ENCODE data around the gene DNAAF5. TPM values are rescaled to one million over a fixed set of nuclear protein-coding genes. Genes with fewer than 3 reads are reported as not detected.

The DNAAF5 gene
- polyA plus RNA-seq, 1 of the 3 experiments (the other 2 are of a cell fraction): 58.5 TPM

DNA sequence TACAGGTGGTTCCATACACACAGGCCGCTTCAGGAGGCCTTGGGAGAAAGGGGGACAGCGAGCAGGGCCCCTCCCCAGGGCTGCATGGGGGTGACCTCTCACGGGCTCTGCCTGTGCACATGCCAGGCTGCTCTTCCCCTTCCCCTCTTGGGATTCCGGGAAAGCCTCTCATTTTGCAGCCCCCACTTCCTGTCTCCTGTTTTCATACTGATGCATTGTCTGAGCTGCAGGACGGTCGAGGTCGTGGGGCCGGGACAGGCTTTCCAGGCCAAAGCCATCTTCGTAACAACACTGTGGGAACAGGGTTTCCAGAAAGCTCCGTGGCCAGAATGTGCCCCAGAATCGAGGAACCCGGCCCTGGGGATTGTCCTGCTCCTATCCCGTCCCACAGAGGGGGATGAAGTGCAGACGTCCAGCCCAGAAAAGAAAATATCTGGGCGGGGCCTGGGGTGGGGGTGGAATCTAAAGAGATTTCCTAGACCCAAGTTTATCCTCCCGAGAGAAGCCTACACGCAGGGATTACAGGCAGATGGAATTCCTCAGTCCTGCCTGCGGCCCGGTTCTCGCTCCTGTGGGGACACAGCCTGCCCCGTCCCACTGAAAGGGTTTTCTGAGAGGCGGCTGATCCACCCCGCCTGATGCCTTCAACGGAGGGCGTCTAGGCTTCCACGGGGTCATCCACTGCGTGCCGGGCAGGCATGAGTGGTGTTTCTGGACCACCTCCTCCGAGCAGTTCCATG, 29.5 kb upstream of the DNAAF5 start:
- H3K9ac ChIP-seq: no peak overlapping the region
- no peaks in the 10 kb centered on the region for H3K27me3 ChIP-seq (ENCODE audit: insufficient read depth)
- POLR2A ChIA-PET: no interaction called here
- TF ChIP-seq FOXJ3 (CRISPR knock-in tag; IDR thresholded peaks at IDR 0.05) (no peak), CHD2 (IDR thresholded peaks at IDR 0.05; ENCODE audit: low read length, partially characterized antibody) (no peak), MEF2A (IDR thresholded peaks at IDR 0.05; ENCODE audit: borderline replicate concordance, low read depth) (no peak), NFIC (IDR thresholded peaks at IDR 0.05; ENCODE audit: borderline replicate concordance) (no peak), MXI1 (IDR thresholded peaks at IDR 0.05; ENCODE audit: low read depth, low read length) (no peak), YY1 (IDR thresholded peaks at IDR 0.05; ENCODE audit: low read depth) (no peak), FOXM1 (IDR thresholded peaks at IDR 0.05; ENCODE audit: low read depth) (no peak), RXRA (IDR thresholded peaks at IDR 0.05; ENCODE audit: borderline replicate concordance, low read depth) (no peak), JUND (IDR thresholded peaks at IDR 0.05) (no peak), ELF1 (IDR thresholded peaks at IDR 0.05) (no peak), TCF12 (IDR thresholded peaks at IDR 0.05) (no peak)
- TF ChIP-seq, protein P1, sequence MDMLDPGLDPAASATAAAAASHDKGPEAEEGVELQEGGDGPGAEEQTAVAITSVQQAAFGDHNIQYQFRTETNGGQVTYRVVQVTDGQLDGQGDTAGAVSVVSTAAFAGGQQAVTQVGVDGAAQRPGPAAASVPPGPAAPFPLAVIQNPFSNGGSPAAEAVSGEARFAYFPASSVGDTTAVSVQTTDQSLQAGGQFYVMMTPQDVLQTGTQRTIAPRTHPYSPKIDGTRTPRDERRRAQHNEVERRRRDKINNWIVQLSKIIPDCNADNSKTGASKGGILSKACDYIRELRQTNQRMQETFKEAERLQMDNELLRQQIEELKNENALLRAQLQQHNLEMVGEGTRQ (IDR thresholded peaks at IDR 0.05; ENCODE audit: borderline replicate concordance, low read depth, low read length): no peak
- TF ChIP-seq, protein P2, sequence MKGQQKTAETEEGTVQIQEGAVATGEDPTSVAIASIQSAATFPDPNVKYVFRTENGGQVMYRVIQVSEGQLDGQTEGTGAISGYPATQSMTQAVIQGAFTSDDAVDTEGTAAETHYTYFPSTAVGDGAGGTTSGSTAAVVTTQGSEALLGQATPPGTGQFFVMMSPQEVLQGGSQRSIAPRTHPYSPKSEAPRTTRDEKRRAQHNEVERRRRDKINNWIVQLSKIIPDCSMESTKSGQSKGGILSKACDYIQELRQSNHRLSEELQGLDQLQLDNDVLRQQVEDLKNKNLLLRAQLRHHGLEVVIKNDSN (IDR thresholded peaks at IDR 0.05; ENCODE audit: borderline replicate concordance, low read depth): no peak
- no peak for DNase-seq
- H2AFZ ChIP-seq (ENCODE audit: low read depth): no peak overlapping the region
- H3K9me2 ChIP-seq: no peaks in the 10 kb centered on the region
- CTCF ChIA-PET: no interaction called here
- no peaks in the 10 kb centered on the region for H3K4me1 ChIP-seq (ENCODE audit: control insufficient read depth in 1 of 2, insufficient read depth in 2 of 2, low read depth in 1 of 2, low read length in 1 of 2)
- 96% methylated on average over 29 of the region's 29 CpGs for WGBS (ENCODE audit: low lambda C conversion rate)
- no peaks in the 10 kb centered on the region for H4K20me1 ChIP-seq (ENCODE audit: insufficient read depth)
- no peak overlapping the region for H3K27ac ChIP-seq (ENCODE audit: low read depth in 2 of 2, low read length in 1 of 2)
- peaks cover 7 to 10% of the 10 kb centered on the region in 2 experiments for H3K36me3 ChIP-seq (replicated peaks in 1 of 2; ENCODE audit: control insufficient read depth in 1 of 2, insufficient read depth in 2 of 2, low read length in 1 of 2)
- H3F3A ChIP-seq (replicated peaks; ENCODE audit: insufficient read depth): no peaks in the 10 kb centered on the region
- no peaks in the 10 kb centered on the region for H3K79me2 ChIP-seq (ENCODE audit: insufficient read depth)
- H3K4me2 ChIP-seq: no peak overlapping the region
- H3K9me3 ChIP-seq: peaks cover 4% of the 10 kb centered on the region; the same call in 1 of the 2 replicates
- H3K4me3 ChIP-seq (ENCODE audit: low read depth in 2 of 2, low read length in 1 of 2): no peak overlapping the region

- Histone ChIP-seq H3K9ac (no peak overlapping the region), H3K9me3 (peaks cover 16% of the 10 kb centered on the region), H3K4me3 (ENCODE audit: low read depth in 2 of 2, low read length in 1 of 2) (no peak overlapping the region), H3K9me2 (no peaks in the 10 kb centered on the region), H3K27ac (ENCODE audit: low read depth in 2 of 2, low read length in 1 of 2) (no peak overlapping the region), H3K36me3 (replicated peaks in 1 of 2; ENCODE audit: control insufficient read depth in 1 of 2, insufficient read depth in 2 of 2, low read length in 1 of 2) (peaks cover 7 to 16% of the 10 kb centered on the region in 2 experiments), H3K4me2 (no peak overlapping the region), H3K79me2 (ENCODE audit: insufficient read depth) (no peaks in the 10 kb centered on the region), H2AFZ (ENCODE audit: low read depth) (no peak overlapping the region), H3K27me3 (ENCODE audit: insufficient read depth) (no peaks in the 10 kb centered on the region), H3K4me1 (ENCODE audit: control insufficient read depth in 1 of 2, insufficient read depth in 2 of 2, low read depth in 1 of 2, low read length in 1 of 2) (no peaks in the 10 kb centered on the region), H4K20me1 (ENCODE audit: insufficient read depth) (no peaks in the 10 kb centered on the region), H3F3A (replicated peaks; ENCODE audit: insufficient read depth) (peaks cover 2% of the 10 kb centered on the region)
- CTCF ChIA-PET: interaction anchor here (1.6 to 1.7 kb wide), 2 partner anchors 75 to 366 kb away, joined by 3 to 6 read pairs; no protein-coding TSS in a partner anchor
- POLR2A ChIA-PET: no interaction called here
- TF ChIP-seq MXI1 (IDR thresholded peaks at IDR 0.05; ENCODE audit: low read depth, low read length) (no peak), REST (IDR thresholded peaks at IDR 0.05; ENCODE audit: low read depth, low read length) (no peak), GABPA (IDR thresholded peaks at IDR 0.05; ENCODE audit: low read depth) (no peak), TCF12 (IDR thresholded peaks at IDR 0.05) (no peak), TAF1 (IDR thresholded peaks at IDR 0.05; ENCODE audit: borderline replicate concordance, low read depth, low read length) (no peak), EZH2phosphoT487 (IDR thresholded peaks at IDR 0.05; ENCODE audit: borderline replicate concordance, low read depth) (no peak)
- TF ChIP-seq, protein P2 (IDR thresholded peaks at IDR 0.05; ENCODE audit: borderline replicate concordance, low read depth): no peak
- no peak for DNase-seq
- 97% methylated on average over 23 of the region's 23 CpGs for WGBS (ENCODE audit: low lambda C conversion rate)
Measured at GRCh38 chr7:698515-699475, 27.7 kb upstream of the DNAAF5 start.
